DOHH2 (cell line): Measurements from ENCODE around the gene CCDC102A.

Source experiments
- H3F3A ChIP-seq: fragments of 200-600 bp; sonication (generic), shearing (Covaris generic); 2 replicates; pipeline ENCODE4 v1.6.0; 2016; ENCODE audit warnings: antibody characterized with exemption, mild to moderate bottlenecking; ENCODE audit not compliant: control insufficient read depth, insufficient read depth
- H3K27ac ChIP-seq: fragments of 200-600 bp; sonication (generic); 2 replicates; pipeline ENCODE4 v1.5.1; 2014; ENCODE audit warnings: low read depth, mild to moderate bottlenecking, low read length, moderate library complexity
- H3K27me3 ChIP-seq: fragments of 200-600 bp; sonication (generic); 2 replicates; pipeline ENCODE4 v1.6.1; 2014; ENCODE audit warnings: mild to moderate bottlenecking, low read length, mixed read lengths; ENCODE audit not compliant: control insufficient read depth
- H3K36me3 ChIP-seq: fragments of 200-600 bp; sonication (generic); 2 replicates; pipeline ENCODE4 v1.6.1; 2014; ENCODE audit warnings: mild to moderate bottlenecking, low read length, moderate library complexity, mixed read lengths; ENCODE audit not compliant: control insufficient read depth
- H3K4me1 ChIP-seq: fragments of 200-600 bp; sonication (generic); 2 replicates; pipeline ENCODE4 v1.6.1; 2014; ENCODE audit warnings: mild to moderate bottlenecking, low read length, mixed read lengths; ENCODE audit not compliant: control insufficient read depth
- H3K4me2 ChIP-seq: fragments of 200-600 bp; sonication (generic); 2 replicates; pipeline ENCODE4 v1.6.0; 2014; ENCODE audit warnings: mild to moderate bottlenecking, low read length, moderate library complexity
- H3K4me3 ChIP-seq: fragments of 200-600 bp; sonication (generic); 2 replicates; pipeline ENCODE4 v1.5.1; 2014; ENCODE audit warnings: mild to moderate bottlenecking, low read length, mixed read lengths
- H3K79me2 ChIP-seq: fragments of 200-600 bp; sonication (generic); 2 replicates; pipeline ENCODE4 v1.6.1; 2014; ENCODE audit warnings: mild to moderate bottlenecking, low read length, mixed read lengths; ENCODE audit not compliant: control insufficient read depth
- H3K9me2 ChIP-seq: fragments of 200-600 bp; sonication (generic); replicated peaks from 2 replicates; pipeline ENCODE4 v1.6.1; 2014; ENCODE audit warnings: mild to moderate bottlenecking, low read length, mixed read lengths; ENCODE audit not compliant: control insufficient read depth
- H3K9me3 ChIP-seq: fragments of 200-600 bp; sonication (generic); 2 replicates; pipeline ENCODE4 v1.6.1; 2014; ENCODE audit warnings: antibody characterized with exemption, low read length, mixed read lengths; ENCODE audit not compliant: control insufficient read depth, insufficient read depth
- H4K20me1 ChIP-seq: fragments of 200-600 bp; sonication (generic); 2 replicates; pipeline ENCODE4 v1.6.0; 2014; ENCODE audit warnings: low read depth, mild to moderate bottlenecking, antibody characterized with exemption, low read length, moderate library complexity; ENCODE audit not compliant: control insufficient read depth, insufficient read depth
- EZH2phosphoT487 ChIP-seq: fragments of 200-600 bp; sonication (generic); IDR thresholded peaks from 2 replicates; pipeline ENCODE4 v1.6.1; 2017; ENCODE audit warnings: borderline replicate concordance, mild to moderate bottlenecking, antibody characterized with exemption, low read length, moderate library complexity, mixed read lengths
- TF ChIP-seq, protein P1 (sequence below): fragments of 200-600 bp; sonication (generic); IDR thresholded peaks from one replicate; pipeline ENCODE4 v1.5.1; 2014; ENCODE audit warnings: antibody characterized with exemption, mild to moderate bottlenecking, low read depth, low read length; ENCODE audit not compliant: poor library complexity, severe bottlenecking

Gene CCDC102A

DNA sequence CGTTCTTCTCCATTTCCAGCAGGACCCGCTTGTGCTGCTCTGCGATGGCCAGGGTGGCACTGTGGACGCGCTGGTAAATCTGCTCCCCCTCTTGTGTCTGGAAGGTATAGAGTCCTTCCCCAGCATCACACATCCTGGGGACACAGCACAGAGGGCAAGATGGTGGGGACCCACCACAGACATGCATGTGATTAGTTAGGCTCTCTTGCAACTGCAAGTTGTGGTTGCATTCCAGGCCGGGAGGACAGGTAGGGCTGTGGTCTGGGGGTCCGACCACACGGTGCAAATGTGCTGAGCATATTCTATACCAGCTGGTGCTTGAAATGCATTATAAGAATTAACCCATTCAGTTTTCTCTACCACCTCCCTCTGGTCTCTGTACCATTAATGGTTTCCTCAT, 62.5 kb downstream of the CCDC102A start:
- H4K20me1 ChIP-seq, result 0 out of 2 replicates have a peak, but pooled peaks cover 2% of the 10 kb centered on the region
- no peaks in the 10 kb centered on the region for H3K79me2 ChIP-seq
- H3K4me2 ChIP-seq, result no peak overlapping the region
- H3F3A ChIP-seq, result no peaks in the 10 kb centered on the region
- peaks cover 29% of the 10 kb centered on the region for H3K4me1 ChIP-seq
- H3K27me3 ChIP-seq, result no peaks in the 10 kb centered on the region
- no peaks in the 10 kb centered on the region for H3K9me2 ChIP-seq
- H3K4me3 ChIP-seq, result no peak overlapping the region
- H3K36me3 ChIP-seq, result peaks cover 30% of the 10 kb centered on the region
- TF ChIP-seq, protein P1, sequence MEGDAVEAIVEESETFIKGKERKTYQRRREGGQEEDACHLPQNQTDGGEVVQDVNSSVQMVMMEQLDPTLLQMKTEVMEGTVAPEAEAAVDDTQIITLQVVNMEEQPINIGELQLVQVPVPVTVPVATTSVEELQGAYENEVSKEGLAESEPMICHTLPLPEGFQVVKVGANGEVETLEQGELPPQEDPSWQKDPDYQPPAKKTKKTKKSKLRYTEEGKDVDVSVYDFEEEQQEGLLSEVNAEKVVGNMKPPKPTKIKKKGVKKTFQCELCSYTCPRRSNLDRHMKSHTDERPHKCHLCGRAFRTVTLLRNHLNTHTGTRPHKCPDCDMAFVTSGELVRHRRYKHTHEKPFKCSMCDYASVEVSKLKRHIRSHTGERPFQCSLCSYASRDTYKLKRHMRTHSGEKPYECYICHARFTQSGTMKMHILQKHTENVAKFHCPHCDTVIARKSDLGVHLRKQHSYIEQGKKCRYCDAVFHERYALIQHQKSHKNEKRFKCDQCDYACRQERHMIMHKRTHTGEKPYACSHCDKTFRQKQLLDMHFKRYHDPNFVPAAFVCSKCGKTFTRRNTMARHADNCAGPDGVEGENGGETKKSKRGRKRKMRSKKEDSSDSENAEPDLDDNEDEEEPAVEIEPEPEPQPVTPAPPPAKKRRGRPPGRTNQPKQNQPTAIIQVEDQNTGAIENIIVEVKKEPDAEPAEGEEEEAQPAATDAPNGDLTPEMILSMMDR, result no peak
- TF ChIP-seq EZH2phosphoT487, result no peak
- no peaks in the 10 kb centered on the region for H3K9me3 ChIP-seq
- H3K27ac ChIP-seq, result no peak overlapping the region

DNA sequence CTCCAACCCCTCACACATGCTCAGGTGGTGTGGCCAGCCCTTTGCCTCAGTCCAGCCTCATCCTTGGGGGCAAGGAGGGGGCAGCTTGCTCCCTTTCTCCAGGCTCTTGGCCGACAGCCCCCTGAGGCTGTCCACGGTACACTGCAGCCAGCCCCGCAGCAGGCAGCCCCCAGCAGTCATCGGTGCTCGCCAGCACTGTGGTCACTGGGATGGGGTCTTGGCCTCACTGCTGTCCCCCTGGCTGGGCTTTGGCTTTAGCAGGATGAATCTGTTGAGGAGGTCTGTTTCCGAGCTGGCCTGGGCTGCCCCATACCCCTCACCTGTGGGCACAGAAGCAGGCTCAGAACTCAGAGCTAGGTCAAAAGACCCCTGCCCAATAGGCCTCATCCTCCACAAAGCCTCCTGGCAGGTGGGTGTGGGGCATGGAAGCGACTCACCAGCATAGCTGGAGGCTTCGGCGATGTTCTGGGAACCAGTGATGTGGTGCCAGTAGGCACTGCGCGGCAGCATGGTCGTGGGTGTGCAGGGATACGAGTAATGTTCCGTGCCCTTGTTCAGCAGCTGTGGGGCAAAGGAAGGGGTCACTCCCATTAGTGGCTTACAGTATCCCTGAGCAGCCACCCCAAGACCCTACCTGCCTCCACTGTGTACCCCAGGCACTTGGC, 63.1 kb downstream of the CCDC102A start:
- TF ChIP-seq, protein P1, result no peak
- no peak for TF ChIP-seq EZH2phosphoT487
- peaks cover 23% of the 10 kb centered on the region for H3K4me1 ChIP-seq
- no peak overlapping the region for H3K27ac ChIP-seq

DNA sequence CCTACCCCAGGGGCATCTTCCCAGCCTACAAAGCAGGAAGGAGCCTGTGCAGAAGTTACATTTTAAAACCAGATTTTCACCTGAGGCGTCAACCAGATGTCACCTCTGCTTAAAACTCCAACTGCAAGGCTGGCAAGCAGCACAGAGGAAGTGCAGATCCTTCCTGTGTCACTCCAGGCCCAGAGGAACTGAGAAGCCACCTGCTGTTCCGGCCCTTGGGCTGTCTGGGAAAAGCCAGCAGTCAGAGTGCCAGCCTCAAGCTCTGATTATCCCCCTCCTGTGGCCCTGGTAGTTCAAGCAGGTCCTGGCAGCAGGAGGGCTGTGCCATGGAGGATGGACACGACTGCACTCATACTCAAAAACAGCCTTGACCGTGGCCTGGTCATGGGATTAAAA, 63.7 kb downstream of the CCDC102A start:
- H3K27ac ChIP-seq, result no peak overlapping the region
- TF ChIP-seq, protein P1, result no peak
- TF ChIP-seq EZH2phosphoT487, result no peak
- peaks cover 42% of the 10 kb centered on the region for H3K36me3 ChIP-seq
- no peaks in the 10 kb centered on the region for H3K9me3 ChIP-seq
- H3F3A ChIP-seq, result no peaks in the 10 kb centered on the region
- peaks cover 19% of the 10 kb centered on the region for H3K4me1 ChIP-seq
- no peak overlapping the region for H3K4me2 ChIP-seq
- 0 out of 2 replicates have a peak, but pooled peaks cover 2% of the 10 kb centered on the region for H4K20me1 ChIP-seq
- H3K27me3 ChIP-seq, result no peaks in the 10 kb centered on the region
- H3K9me2 ChIP-seq, result no peaks in the 10 kb centered on the region
- no peak overlapping the region for H3K4me3 ChIP-seq
- no peaks in the 10 kb centered on the region for H3K79me2 ChIP-seq

More for the DNA sequence above, 63.1 kb downstream of the CCDC102A start:
- Histone ChIP-seq H3K79me2 (no peaks in the 10 kb centered on the region), H3K27me3 (no peaks in the 10 kb centered on the region), H3K9me2 (no peaks in the 10 kb centered on the region), H3F3A (no peaks in the 10 kb centered on the region), H3K4me2 (no peak overlapping the region), H3K4me3 (no peak overlapping the region), H3K9me3 (no peaks in the 10 kb centered on the region), H4K20me1 (0 out of 2 replicates have a peak, but pooled peaks cover 2% of the 10 kb centered on the region), H3K36me3 (peaks cover 36% of the 10 kb centered on the region)
